ENCODE data around the gene ORMDL2.
"Not testable (repeated sequence)": the region's sequence is repeated elsewhere in the genome, so short reads cannot be mapped to it uniquely, and the experiment has no call there.

ORMDL2 gene

DNA sequence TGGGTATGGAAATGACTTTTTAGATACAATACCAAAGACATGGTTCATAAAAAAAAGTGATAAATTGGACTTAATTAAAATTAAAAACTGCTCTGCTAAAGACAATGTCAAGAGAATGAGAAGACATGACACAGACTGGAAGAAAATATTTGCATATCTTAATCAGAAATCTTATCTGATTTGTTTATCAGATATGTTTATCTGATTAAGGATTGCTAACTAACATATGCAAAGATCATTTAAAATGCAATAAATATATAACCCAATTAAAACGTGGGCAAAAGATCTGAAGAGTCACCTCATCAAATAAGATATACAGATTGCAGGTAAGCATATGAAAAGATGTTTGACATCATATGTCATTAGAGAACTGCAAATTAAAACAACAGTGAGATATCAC lies 34.9 kb downstream of the ORMDL2 start:
- DNase-seq (ENCODE audit: low read depth in 2 of 2), result no peak

DNA sequence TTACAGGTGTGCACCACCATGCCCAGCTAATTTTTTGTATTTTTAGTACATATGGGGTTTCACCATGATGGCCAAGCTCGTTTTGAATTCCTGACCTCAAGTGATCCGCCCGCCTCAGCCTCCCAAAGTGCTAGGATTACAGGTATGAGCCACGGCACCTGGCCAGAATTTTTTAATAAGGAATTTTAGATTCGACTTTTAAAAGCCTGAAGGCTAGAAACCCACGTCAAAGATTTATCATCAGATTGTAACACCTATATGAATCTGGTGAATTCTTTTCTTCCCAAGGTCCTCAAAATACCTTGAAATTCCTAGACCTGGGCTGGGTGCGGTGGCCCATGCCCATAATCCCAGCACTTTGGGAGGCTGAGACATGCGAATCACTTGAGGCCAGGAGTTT lies 43.6 kb downstream of the ORMDL2 start:
- DNase-seq (ENCODE audit: low read depth in 2 of 2), result no peak

- no peak for DNase-seq (ENCODE audit: low read depth in 2 of 2)
Observed at GRCh38 chr12:55861871-55862270, 44.0 kb downstream of the ORMDL2 start.

DNA sequence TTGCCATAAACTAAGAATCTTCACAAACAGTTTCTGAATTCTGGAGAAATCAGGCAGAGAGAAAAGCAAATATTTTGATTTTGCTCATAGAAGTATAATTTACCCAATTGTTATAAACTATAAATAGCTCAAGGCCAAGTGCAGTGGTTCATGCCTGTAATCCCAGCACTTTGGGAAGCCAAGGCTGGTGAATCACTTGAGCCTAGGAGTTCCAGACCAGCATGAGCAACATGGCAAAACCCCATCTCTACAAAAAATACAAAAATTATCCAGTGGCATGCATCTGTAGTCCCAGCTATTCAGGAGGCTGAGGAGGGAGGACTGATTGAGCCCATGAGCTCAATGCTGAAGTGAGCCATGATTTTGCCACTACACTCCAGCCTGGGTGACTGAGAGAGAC lies 44.4 kb downstream of the ORMDL2 start:
- no peak for DNase-seq (ENCODE audit: low read depth in 2 of 2)

- not testable (repeated sequence) for DNase-seq (ENCODE audit: low read depth in 2 of 2)
Observed at GRCh38 chr12:55862931-55863330, 45.1 kb downstream of the ORMDL2 start.

DNA sequence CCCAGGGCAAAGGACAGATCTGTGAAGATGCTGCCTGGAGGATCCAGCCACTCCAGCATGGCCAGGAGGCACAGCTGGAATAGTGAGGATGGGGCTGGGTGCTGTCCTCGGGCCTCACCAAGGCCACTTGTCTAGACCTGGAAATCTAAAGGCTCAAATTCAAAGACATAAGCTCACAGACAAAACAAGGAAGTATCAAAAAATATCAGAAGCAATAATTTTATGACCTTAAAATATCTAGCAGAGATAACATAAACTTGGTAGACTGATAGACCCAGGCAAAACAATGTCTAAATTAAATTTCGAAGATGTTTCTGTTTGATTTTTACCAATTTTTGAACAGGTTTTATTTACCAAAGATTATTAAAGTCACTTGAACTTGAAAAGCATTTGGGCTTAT lies 47.5 kb downstream of the ORMDL2 start:
- no peak for DNase-seq (ENCODE audit: low read depth in 2 of 2)

DNA sequence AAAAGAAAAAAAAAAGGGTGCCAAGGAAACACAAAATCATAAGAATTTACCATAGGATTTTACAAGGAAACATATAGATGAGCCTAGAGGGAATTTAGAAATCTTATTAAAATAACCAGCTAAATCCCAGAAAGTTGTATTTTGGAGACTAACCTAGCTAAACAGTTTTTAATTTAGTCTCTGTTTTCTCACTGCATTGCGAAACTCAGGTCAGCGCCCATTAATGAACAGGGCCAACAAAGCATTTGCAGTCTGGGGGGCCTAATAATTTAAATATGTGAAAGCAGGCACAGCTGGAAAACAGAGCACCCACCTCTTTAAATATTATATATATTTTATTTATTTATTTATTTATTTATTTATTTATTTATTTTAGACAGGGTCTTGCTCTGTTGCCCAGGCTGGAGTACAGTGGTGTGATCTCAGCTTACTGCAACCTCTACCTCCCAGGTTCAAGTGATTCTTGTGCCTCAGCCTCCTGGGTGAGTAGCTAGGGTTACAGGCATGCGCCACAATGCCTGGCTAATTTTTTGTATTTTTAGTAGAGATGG lies 48.7 kb downstream of the ORMDL2 start:
- DNase-seq (ENCODE audit: low read depth in 2 of 2), result not testable (repeated sequence)
